Measurements from ENCODE around the gene ARNT2. TPM values are rescaled to one million over a fixed set of nuclear protein-coding genes. Genes with fewer than 3 reads are reported as not detected.

Gene ARNT2
- polyA plus RNA-seq, 1 of the 3 experiments (the other 2 are of a cell fraction): 17.0 TPM

- 67% methylated on average over 7 of the region's 7 CpGs for WGBS (ENCODE audit: low lambda C conversion rate)
- Histone ChIP-seq H3K4me2 (0 out of 2 replicates have a peak overlapping the region, but pooled peaks have one; percentile 4), H4K20me1 (ENCODE audit: insufficient read depth) (peaks cover 4% of the 10 kb centered on the region; the same call in 1 of the 2 replicates), H3K9me3 (no peaks in the 10 kb centered on the region), H3K27me3 (ENCODE audit: insufficient read depth) (no peaks in the 10 kb centered on the region), H3K4me3 (ENCODE audit: low read depth in 2 of 2, low read length in 1 of 2) (no peak overlapping the region), H3K4me1 (ENCODE audit: control insufficient read depth in 1 of 2, insufficient read depth in 2 of 2, low read depth in 1 of 2, low read length in 1 of 2) (peaks cover 3 to 8% of the 10 kb centered on the region in 2 experiments; a peak in 2 of 4 replicates), H3K79me2 (ENCODE audit: insufficient read depth) (peaks cover 10% of the 10 kb centered on the region), H3F3A (replicated peaks; ENCODE audit: insufficient read depth) (no peaks in the 10 kb centered on the region), H3K9ac (no peak overlapping the region), H2AFZ (ENCODE audit: low read depth) (no peak overlapping the region), H3K27ac (ENCODE audit: low read depth in 2 of 2, low read length in 1 of 2) (no peak overlapping the region; a peak in 1 of 4 replicates), H3K9me2 (no peaks in the 10 kb centered on the region), H3K36me3 (replicated peaks in 1 of 2; ENCODE audit: control insufficient read depth in 1 of 2, insufficient read depth in 2 of 2, low read length in 1 of 2) (no peaks in the 10 kb centered on the region)
- TF ChIP-seq RFX5 (IDR thresholded peaks at IDR 0.05; ENCODE audit: low read length): no peak
- TF ChIP-seq SIN3A (IDR thresholded peaks at IDR 0.05; ENCODE audit: borderline replicate concordance, low read depth, low read length): no peak
- TF ChIP-seq TCF12 (IDR thresholded peaks at IDR 0.05): no peak
- TF ChIP-seq MAX (IDR thresholded peaks at IDR 0.05; ENCODE audit: low read depth): no peak
- TF ChIP-seq CTCF (IDR thresholded peaks at IDR 0.05): no peak
- no peak for TF ChIP-seq GATA2 (CRISPR knock-in tag; IDR thresholded peaks at IDR 0.05)
- TF ChIP-seq MEF2A (IDR thresholded peaks at IDR 0.05; ENCODE audit: borderline replicate concordance, low read depth): no peak
- no peak for TF ChIP-seq FOXM1 (IDR thresholded peaks at IDR 0.05; ENCODE audit: low read depth)
- TF ChIP-seq MXI1 (IDR thresholded peaks at IDR 0.05; ENCODE audit: low read depth, low read length): no peak
- TF ChIP-seq PBX3 (IDR thresholded peaks at IDR 0.05): no peak
- TF ChIP-seq IRF3 (IDR thresholded peaks at IDR 0.05; ENCODE audit: low read depth, low read length): no peak
- no peak for TF ChIP-seq ELF1 (IDR thresholded peaks at IDR 0.05)
- no peak for TF ChIP-seq CHD2 (IDR thresholded peaks at IDR 0.05; ENCODE audit: low read length, partially characterized antibody)
- TF ChIP-seq SMC3 (IDR thresholded peaks at IDR 0.05; ENCODE audit: low read depth, low read length): no peak
- no peak for TF ChIP-seq POLR2AphosphoS5 (IDR thresholded peaks at IDR 0.05; ENCODE audit: low read depth, low read length)
- no peak for TF ChIP-seq TAF1 (IDR thresholded peaks at IDR 0.05; ENCODE audit: borderline replicate concordance, low read depth, low read length)
- TF ChIP-seq USF1 (IDR thresholded peaks at IDR 0.05; ENCODE audit: borderline replicate concordance, low read depth): no peak
- ChIA-PET CTCF (interaction anchor here (1.0 to 2.5 kb wide), 3 partner anchors 13 to 338 kb away, joined by 4 to 8 read pairs (median 6); partner anchors contain the start of gene CEMIP), POLR2A (interaction anchor here (0.6 kb wide), 1 partner anchor 1417 kb away, joined by 3 read pairs; no protein-coding TSS in a partner anchor)
- DNase-seq: peak; percentile 34
These were observed 37.5 kb downstream of the ARNT2 start for GRCh38 chr15:80441714-80442113.
